Measurements from ENCODE around the gene SPAG9.

Gene SPAG9

DNA sequence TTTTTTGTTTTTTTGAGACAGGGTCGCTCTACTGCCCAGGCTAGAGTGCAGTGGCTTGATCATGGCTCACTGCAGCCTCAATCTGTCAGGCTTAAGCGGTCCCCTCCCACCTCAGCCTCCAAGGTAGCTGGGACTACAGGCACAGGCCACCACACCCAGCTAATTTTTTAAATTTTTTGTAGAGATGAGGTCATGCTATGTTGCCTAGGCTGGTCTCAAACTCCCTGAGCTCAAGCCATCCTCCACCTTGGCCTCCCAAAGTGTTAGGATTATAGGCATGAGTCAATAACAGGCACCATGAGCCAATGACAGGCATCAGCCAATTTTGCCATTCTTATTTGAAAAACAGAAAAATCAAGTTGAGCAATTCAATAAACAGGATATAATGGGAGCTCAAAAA lies 125.0 kb downstream of the SPAG9 start:
- Histone ChIP-seq H3K27me3 (replicated peaks) (no peaks in the 10 kb centered on the region), H3K4me3 (ENCODE audit: low read depth, low read length) (no peak overlapping the region), H3K36me3 (replicated peaks) (peaks cover 51% of the 10 kb centered on the region), H3K27ac (no peak overlapping the region)
- in situ Hi-C loops (cut with HindIII; ENCODE audit: low pct_ligation_motif_present, low sequenced_read_pairs) = no loop called here
- TF ChIP-seq, protein P1, sequence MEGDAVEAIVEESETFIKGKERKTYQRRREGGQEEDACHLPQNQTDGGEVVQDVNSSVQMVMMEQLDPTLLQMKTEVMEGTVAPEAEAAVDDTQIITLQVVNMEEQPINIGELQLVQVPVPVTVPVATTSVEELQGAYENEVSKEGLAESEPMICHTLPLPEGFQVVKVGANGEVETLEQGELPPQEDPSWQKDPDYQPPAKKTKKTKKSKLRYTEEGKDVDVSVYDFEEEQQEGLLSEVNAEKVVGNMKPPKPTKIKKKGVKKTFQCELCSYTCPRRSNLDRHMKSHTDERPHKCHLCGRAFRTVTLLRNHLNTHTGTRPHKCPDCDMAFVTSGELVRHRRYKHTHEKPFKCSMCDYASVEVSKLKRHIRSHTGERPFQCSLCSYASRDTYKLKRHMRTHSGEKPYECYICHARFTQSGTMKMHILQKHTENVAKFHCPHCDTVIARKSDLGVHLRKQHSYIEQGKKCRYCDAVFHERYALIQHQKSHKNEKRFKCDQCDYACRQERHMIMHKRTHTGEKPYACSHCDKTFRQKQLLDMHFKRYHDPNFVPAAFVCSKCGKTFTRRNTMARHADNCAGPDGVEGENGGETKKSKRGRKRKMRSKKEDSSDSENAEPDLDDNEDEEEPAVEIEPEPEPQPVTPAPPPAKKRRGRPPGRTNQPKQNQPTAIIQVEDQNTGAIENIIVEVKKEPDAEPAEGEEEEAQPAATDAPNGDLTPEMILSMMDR (IDR thresholded peaks at IDR 0.05; ENCODE audit: low read depth, low read length, missing control alignments) = no peak
- DNase-seq = no peak

DNA sequence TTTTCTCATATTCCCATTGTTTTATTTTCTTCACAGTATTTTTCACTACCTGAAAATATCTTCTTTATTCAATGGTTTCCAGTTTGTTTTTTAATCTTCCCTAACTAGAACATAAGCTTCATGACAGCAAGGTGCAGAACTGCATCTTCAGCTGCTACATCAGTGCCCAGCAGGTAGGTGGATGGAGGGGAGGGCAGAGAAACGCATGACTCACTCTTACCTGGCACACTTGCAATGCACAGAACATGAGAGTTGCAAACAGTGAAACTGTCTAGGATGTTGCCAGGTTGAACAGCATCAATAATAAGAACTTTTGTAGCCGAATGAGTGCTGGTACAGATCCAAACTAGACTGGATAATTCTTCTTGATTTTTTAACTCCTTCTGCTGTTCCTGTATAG lies 127.1 kb downstream of the SPAG9 start:
- TF ChIP-seq, protein P1 (IDR thresholded peaks at IDR 0.05; ENCODE audit: low read depth, low read length, missing control alignments) = no peak
- Histone ChIP-seq H3K4me3 (ENCODE audit: low read depth, low read length) (no peak overlapping the region), H3K27ac (no peak overlapping the region), H3K27me3 (replicated peaks) (no peaks in the 10 kb centered on the region), H3K36me3 (replicated peaks) (peaks cover 53% of the 10 kb centered on the region)
- in situ Hi-C loops (cut with HindIII; ENCODE audit: low pct_ligation_motif_present, low sequenced_read_pairs) = no loop called here
- DNase-seq = no peak

DNA sequence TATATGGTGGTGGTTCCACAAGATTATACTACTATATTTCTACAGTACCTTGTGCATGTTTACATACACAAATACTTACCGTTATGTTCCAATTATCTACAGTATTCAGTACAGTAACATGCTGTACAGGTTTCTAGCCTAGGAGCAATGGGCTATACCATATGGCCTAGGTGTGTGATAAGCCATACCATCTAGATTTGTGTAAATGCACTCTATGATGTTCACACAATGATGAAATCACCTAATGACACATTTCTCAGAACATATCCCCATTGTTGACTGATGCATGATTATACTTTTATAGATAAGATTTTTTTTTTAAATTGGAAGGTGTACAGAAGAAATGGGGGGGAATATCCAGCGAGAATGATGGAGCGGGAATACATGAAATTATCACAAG lies 131.5 kb downstream of the SPAG9 start:
- Histone ChIP-seq H3K27me3 (replicated peaks) (no peaks in the 10 kb centered on the region), H3K36me3 (replicated peaks) (peaks cover 45% of the 10 kb centered on the region), H3K4me3 (ENCODE audit: low read depth, low read length) (no peak overlapping the region), H3K27ac (no peak overlapping the region)
- TF ChIP-seq, protein P1 (IDR thresholded peaks at IDR 0.05; ENCODE audit: low read depth, low read length, missing control alignments) = no peak
- in situ Hi-C loops (cut with HindIII; ENCODE audit: low pct_ligation_motif_present, low sequenced_read_pairs) = no loop called here
- no peak for DNase-seq

DNA sequence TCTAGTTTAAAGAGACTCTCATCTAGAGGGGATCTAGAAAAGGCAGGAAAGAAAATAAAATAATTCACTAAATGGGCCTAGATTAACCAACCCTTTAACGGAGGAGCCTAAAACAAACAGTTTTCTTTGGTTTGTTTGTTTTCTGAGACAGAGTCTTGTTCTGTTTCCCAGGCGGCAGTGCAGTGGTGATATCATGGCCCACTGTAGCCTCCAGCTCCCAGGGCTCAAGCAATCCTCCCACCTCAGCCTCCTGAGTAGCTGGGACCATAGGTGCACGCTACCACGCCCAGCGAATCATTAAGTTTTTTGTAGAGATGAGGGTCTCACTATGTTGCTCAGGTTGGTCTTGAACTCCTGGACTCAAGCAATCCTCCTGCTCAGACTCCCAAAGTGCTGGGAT lies 132.2 kb downstream of the SPAG9 start:
- Histone ChIP-seq H3K36me3 (replicated peaks) (peaks cover 38% of the 10 kb centered on the region), H3K4me3 (ENCODE audit: low read depth, low read length) (no peak overlapping the region), H3K27ac (no peak overlapping the region), H3K27me3 (replicated peaks) (no peaks in the 10 kb centered on the region)
- DNase-seq = no peak
- in situ Hi-C loops (cut with HindIII; ENCODE audit: low pct_ligation_motif_present, low sequenced_read_pairs) = no loop called here
- TF ChIP-seq, protein P1 (IDR thresholded peaks at IDR 0.05; ENCODE audit: low read depth, low read length, missing control alignments) = no peak

DNA sequence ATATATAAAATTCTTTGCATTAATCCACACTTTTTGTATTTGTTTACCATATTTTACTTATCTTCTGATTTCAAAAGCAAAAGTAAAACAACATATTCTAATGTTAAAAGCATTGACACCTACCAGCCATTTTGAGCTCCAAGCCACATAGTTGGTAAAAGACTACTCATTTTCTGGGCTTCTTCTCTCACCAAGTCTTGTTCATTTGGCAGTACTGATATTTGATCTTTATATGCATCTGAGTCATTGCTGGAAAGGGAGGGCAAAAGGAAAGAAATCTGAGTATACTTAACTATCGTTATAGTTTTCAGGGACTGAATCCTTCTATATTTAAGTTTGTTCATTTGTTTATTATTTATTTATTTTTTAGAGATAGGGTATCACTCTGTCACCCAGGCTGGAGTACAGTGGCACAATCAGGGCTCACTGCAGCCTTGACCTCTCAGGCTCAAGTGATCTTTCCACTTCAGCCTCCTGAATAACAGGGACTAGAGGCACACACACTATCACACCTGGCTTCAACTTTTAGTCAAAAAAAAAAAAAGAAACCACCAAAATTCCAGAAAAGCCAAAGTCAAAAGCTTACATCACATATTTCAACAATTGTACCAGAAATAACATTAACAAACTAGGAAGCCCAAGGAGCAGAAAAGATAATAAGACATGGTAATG lies 133.5 kb downstream of the SPAG9 start:
- Histone ChIP-seq H3K4me3 (ENCODE audit: low read depth, low read length) (no peak overlapping the region), H3K27ac (peak overlapping the region; percentile 4), H3K36me3 (replicated peaks) (peaks cover 36% of the 10 kb centered on the region), H3K27me3 (replicated peaks) (no peaks in the 10 kb centered on the region)
- in situ Hi-C loops (cut with HindIII; ENCODE audit: low pct_ligation_motif_present, low sequenced_read_pairs) = no loop called here
- peak; percentile 7 for DNase-seq
- TF ChIP-seq, protein P1 (IDR thresholded peaks at IDR 0.05; ENCODE audit: low read depth, low read length, missing control alignments) = no peak

DNA sequence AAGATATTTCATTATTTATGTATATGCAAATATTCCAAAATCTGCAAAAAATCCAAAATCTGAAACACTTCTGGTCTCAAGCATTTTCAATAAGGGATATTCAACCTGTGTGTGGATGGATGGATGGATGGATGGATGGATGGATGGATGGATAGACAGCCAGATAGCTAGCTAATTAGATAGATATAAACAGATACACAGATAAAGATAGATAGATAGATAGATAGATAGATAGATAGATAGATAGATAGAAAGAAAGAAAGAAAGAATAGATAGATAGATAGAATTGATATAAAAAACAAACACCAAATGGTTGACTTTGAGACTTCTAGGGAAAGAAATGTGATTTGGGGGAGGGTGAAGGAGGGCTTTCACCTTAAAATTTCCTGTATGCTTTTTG lies 139.4 kb downstream of the SPAG9 start:
- peaks cover 37% of the 10 kb centered on the region for H3K36me3 ChIP-seq (replicated peaks)
- in situ Hi-C loops (cut with HindIII; ENCODE audit: low pct_ligation_motif_present, low sequenced_read_pairs) = no loop called here
- TF ChIP-seq, protein P1 (IDR thresholded peaks at IDR 0.05; ENCODE audit: low read depth, low read length, missing control alignments) = no peak

More for the DNA sequence above, 139.4 kb downstream of the SPAG9 start:
- no peak for DNase-seq
- Histone ChIP-seq H3K27ac (no peak overlapping the region), H3K4me3 (ENCODE audit: low read depth, low read length) (no peak overlapping the region), H3K27me3 (replicated peaks) (no peaks in the 10 kb centered on the region)

Data from brain microvascular endothelial cell (primary cell).